ENCODE measurements around the gene WDR1.
"Not testable (repeated sequence)": the region's sequence is repeated elsewhere in the genome, so short reads cannot be mapped to it uniquely, and the experiment has no call there.

The WDR1 gene

DNA sequence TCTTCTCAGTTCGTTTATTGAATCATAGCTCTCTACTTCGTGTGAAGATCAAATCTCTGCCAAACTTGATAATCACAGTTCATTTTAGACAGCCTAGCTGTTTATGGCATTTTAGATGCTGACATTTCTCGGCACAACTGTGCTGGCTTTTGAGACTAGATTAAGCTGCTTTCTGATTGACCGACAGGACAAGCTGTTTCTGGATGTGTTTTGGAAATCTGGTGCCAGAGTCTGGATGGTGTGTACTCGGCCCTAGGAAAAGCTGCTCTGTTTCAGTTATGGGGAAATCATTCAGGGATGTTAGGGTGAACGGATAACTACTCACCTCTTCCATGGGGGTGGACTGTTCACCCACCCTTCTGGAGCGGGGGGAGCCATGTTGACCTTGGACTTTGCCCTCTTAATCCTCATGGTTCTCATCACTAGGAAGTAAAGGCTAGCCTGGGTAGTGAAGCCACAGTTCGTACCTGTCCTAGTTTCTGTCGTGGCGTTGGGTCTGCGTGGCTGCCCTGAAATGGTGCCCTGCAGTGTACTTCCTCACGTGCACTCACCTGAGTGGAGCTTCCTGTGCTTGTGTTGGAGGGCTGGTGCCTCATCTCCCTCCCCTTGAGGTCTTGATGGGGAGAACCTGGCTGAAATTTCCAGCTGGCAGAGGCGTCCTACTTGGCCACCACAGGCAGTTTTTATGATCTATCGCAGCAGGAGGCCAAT, 13.7 kb upstream of the WDR1 start:
- DNase-seq, result no peak

DNA sequence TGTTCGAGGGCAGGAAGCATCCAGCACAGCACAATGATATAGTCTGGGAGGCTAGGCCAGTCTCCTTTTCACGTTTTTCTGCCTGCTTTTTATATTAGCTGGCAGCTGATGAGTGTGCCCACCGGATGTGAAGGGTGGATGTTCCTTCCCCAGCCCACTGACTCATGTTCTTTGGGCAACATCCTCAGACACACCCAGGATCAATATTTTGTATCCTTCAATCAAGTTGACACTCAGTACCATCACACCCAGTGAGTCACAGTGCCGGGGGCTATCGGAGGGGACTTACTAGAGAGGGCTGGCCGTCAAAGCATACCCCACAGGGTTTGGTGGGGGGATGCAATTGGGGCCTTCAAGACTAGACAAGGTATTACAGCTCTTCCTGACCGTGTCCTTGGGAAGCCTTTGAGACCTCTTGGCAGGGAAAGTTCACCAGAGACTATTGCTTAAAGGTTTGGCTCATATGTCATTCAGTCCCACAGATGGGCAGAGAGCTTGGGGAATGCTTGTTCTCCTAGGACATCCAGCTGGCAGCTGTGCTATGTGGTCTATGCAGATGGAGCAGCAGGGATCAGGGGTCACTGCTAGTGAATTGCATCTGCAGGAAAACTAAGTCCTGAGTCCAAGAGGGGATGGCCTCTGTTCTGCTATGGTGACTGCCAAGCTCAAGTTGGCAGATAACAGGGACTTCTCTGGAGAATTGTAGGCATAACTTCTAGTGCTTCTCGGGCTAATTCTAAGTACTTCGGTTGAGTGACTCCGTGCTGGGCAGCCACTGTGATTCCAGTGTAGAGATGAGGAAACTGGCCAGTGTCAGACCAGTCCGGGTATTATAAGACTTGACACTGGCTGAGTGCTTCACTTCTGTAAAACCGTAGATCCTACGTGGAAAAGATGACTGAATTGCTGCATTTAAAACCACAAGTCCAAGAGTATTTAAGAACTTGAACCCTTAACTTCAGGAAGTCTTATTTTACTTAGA, 12.9 kb upstream of the WDR1 start:
- DNase-seq, result no peak

DNA sequence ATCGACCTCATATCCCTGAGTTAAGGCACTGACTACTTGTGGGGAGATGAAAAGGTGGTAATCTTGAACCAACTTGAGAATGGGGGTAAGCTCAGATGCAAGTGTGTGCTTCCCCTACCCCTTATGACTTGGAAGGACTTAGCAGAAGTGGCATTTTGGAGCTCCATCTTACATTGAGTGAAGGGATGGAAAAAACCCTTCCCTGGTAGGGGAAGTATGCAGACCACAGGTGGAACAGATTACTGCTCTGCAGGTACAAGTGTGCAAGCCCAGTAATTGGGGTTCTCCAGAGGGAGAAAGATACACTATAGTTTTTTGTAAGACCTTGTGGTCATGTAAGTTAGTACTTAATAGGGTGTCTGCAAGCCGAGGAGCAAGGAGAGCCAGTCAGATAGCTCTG, 12.2 kb upstream of the WDR1 start:
- DNase-seq, result no peak

DNA sequence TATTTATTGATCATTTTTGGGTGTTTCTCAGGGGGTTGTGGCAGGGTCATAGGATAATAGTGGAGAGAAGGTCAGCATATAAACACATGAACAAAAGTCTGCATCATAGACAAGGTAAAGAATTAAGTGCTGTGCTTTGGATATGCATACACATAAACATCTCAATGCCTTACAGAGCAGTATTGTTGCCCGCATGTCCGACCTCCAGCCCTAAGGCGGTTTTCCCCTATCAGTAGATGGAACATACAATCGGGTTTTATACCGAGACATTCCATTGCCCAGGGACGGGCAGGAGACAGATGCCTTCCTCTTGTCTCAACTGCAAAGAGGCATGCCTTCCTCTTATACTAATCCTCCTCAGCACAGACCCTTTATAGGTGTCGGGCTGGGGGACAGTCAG, 10.9 kb upstream of the WDR1 start:
- DNase-seq, result not testable (repeated sequence)

DNA sequence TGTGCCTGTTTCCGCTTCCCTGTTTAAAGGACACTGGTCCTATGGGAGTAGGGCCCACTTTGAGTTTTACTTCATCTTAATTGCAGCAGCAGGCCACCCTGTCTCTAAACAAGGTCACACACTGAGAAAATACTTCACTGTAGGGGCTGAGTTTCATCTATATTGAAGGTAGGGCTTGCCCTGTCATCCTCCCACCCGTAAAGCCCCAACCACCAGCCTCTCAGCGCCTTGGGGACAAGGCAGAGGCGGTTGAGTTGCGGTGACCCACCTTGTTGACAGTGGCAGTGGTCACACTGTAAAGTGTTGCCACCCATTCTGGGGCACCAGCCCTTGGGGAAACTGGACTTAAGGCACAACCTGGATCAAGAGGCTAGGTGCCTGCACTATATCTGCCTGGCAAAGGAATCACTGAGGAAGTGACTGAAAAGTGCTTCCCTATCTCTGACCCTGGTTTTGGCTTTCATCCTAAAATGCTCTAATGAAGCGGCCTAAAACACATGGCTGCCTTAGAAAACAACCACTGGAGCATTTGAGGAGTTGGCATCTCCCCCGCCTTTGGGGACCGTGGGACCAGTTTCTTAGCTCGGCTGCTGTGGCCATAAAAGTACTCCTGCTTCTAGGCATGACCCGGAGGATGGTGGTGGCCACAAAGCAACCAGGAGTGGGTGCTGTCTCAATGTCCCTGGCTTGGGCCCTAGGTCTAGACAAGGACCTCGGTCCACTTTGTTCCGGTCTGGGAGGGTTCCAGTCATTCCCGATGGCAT, 7.8 kb upstream of the WDR1 start:
- DNase-seq, result no peak

DNA sequence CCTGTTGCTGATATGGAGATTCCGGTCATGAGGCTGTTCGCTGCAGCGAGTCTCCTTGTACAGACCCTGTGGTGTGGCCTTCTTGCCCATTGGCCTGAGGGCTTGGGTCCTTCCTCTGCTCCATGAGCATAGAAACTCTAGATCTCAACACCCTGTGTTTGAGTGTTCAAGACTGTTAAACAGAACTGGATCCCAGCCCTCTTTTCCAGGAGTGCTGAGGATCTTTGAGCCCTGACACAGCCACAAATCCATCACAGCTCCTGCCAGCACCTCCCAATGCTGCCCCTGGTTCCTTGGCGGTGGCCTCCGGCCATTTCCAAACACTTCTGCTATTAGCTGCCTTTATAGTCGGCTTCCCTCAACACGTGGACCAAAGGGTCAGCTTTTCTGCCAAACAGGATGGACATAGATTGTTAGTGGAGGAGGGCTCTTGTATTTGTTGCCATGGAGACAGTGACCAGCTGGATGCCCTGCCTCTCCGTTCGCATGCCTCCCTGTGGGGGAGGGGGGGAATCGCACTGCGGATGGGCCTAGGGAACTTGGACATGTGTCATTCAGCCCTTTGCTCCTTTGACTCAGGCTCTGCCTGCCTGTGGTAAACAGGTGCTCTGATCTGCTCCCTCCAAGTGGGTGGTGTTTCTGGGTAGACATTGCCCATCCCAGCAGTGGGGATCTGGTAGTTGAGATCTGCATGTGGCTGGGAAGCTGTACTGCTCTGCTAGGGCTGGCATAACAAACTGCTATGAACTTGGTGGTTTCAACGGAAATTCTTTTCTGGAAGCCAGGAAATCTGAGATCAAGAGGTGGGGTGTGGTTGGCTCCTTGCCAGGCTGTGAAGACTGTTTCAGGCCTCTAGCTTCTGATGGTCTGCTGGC, 6.9 kb upstream of the WDR1 start:
- DNase-seq, result no peak

DNA sequence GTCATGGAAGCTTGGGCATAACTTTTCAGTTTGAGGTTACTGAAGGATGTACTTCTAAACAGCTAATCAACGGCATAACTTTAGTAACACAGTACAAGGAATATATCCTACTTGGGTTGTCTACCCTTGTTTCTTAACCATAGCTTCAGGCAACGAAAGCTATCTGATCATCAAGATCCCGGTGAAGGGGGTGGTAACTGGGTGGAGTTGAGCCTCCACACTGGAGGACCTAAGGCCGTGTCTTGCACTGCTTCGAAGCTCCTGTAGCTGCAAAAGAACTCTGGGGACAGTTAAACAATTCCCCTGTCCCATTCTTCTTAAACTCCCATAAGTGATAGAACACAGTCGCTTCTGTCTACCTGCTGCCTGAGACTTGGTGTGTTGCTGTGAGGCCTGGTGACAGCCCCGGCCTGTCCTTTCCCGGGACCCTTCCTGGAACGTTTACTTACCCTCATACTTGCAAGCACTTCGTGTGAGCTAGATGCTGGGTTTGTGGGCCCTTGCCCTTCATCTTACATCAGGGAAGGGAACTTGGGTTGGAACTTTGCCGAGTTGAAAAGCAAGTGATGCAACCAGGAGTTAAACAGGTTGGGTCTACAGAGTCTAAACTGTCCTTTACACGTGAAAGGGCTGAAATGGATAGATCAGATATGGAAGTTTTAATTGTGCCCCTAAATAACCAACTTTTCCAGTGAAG, 5.8 kb upstream of the WDR1 start:
- no peak for DNase-seq

DNA sequence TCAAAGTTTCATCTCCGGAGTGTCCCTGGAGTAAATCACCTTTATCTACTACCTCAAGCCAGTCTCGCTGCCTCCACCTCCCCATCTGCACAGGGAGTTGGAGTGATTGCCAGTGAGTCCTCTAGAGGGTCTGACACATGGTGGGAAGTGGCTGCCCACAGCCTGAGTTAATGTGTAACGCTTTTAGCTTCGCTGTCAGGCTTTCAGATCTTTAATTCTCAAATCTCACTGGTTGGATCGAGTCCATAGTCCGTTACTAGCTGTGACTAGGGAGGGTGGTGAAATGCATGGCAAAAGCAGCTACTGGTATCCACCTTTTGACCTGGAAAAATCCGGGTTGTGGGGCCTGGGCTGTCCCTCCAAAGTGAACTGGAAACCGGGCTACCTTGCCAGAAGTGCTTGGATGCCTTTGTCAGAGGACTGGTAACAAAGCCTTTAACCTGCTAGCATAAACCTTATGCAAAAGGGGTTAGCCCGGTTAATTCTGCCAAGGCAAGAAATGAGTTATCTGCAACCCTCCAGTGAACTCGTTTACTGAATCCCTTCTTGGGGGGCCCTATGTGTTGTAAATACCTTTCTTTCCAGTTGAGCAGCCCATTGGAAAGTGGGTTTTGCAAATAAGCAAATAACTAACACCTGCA, 5.1 kb upstream of the WDR1 start:
- no peak for DNase-seq

DNA sequence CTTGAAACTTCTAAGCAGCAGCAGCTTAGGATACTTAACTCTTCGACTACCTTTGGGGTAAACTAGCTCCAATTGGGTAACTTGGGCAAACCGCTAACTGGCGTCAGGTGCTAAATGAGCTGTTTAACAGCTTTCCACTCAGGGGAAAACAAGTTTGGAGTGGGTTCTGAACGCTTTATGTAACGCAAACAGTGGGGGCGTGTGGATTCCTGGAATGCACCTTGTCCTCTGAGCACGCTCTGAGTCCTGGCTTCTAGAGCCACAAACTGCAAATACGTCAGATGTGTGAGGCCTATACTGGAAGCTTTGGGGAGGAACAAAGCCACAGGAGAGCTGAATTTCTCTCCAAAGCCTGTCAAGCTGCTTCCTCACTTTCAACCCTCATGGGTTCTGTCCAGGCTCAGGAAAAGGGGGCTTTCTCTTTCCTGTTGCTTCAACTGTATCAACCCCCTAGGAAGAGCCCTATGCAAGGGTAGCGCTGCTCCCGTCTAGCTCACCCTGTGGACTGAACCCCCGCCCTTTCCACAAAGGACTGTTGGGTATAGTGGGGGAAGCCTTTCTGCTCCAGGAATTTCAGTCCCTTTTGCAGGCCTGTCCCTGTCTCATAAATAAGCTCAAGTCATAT, 4.5 kb upstream of the WDR1 start:
- no peak for DNase-seq

DNA sequence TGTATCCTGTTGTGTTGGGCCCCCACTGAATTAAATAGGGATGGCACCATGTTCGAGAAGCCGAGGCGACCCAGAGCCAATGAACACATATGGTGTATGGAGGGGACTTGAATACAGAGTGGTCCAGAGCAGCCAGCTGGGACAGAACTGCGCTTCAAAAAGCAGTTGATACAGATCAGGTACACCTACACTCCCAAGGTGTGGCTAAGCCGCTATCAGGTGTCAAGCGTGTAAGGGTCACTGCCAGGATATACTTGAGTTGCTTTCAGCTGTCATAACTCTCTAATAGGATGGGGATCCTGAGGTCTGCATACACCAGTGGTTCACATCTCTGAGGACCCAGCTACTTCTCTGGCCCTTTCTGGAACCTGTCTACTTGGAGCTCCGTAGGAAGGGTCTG, 3.2 kb upstream of the WDR1 start:
- no peak for DNase-seq

DNA sequence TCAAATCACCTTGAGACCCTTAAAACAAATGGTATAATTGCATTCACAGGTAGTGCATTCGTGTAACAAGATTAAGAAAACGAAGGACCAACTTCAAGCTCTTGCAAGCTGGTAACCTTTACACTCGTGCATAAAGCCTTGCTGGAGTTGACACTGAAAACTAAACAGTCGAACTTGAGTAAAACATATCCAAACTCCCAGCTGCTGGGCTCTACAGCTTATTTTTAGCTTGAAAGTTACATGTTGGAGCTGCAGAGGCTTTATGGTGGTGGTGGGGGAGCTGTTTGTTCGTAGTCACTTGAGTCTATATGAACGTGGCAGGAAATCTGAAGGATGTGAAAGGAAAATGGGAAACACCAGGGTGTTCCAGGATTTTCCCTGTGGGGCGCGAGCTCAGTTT, 2.7 kb upstream of the WDR1 start:
- DNase-seq, result no peak

DNA sequence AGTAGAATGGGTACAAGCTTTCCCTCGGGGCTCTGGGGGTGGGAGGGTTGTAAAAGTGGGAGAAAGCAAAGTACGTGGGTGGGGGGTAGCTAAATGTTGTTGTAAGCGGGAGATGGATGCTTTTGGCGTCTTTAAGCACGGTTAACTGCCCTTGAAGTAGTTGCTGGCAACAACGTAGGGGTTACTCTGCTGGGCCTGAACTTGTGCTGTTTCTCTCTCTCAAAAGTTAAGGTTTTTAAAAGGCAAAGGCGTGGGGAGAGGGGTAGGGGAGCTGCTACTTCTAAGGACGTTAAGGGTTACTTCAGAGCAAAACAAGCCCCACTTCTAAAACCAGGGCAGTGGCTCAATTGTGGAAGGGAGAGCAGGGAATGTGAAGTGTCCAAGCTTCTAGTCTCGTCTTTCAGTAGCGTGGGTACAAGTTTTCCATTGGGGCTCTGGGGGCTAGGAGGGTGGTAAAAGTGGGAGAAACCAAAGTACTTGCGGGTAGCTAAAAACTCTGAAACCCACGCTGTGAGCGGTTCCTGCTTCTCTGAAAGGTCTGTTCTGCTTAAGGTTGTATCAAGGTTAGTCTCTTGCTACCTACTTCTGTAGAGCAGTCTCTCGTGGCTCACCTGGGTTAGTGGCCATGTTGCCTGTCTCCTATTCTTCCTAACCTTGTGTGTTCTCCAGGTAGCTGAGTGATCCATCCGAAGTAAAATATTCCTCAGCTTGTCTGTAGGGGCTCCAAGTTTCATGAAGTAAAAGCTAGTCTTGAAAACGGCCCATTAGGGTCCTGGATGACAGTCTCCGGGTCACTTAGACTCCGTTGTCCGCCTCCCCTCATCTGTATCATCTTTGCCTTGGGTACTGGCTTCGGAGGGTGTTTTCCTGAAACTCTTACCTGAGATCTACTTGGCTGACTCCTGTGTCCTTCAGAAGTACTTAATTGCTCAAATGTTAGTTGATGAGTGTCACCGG, 1.7 kb upstream of the WDR1 start:
- DNase-seq, result no peak

DNA sequence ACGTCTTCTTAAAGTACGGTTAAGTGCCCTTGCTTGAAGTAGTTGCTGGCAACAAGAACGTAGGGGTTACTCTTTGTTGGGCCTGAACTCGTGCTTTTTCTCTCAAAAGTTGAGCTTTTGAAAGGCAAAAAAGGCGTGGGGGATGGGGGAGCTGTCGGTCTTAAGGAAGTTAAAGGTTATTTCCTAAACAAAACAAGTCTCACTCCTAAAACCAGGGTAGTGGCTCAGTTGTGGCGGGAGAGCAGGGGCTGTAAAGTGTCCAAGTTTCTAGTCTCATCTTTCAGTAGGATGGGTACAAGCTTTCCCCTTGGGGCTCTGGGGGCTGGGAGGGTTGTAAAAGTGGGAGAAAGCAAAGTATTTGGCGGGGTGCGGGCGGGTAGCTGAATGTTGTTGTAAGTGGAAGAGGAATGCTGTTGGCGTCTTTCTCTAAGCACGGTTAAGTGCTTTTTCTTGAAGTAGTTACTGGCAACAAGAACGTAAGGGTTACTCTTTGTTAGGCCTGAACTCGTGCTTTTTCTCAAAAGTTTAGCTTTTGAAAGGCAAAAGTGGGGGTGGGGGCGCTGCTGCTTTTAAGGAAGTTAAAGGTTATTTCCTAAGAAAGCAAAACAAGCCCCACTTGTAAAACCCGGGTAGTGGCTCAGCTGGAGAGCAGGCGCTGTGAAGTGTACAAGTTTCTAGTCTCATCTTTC, 904 bp upstream of the WDR1 start:
- no peak for DNase-seq

DNA sequence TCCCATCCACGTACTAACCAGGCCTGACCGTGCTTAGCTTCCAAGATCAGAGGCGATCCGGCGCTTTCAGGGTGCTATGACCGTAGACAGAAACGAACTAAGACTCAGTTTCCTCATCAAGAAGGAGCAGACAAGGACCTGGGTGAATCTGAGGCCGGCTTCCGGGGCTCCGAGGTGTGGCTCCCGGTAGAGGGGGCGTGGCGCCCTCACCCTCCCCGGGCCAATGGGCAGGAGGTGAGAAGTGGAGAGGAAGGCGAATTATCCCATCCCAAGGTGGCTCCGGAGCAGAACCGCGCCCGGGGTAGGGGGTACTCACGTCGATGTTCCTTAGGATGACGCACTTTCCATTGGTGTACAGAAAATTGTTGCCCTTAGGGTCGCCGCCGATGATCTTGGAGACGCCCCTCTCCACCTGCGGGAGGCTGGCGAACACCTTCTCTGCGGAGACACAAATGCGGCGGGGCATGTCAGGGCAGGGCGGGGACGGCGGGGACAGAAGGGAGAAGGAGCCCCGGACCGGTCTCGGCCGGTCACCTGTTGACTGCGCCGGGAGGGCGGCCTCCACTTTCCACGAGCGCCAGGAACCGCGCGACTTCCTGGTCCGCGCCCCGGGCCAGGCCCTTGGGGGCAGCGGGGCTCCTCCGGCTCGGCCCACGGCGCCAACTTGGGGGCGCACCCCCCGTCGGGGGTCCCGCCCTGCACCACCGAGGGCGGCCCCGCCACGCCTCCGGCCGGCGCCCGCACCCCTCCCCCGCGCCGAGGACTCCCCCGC, 616 bp downstream of the WDR1 start:
- DNase-seq, result no peak

DNA sequence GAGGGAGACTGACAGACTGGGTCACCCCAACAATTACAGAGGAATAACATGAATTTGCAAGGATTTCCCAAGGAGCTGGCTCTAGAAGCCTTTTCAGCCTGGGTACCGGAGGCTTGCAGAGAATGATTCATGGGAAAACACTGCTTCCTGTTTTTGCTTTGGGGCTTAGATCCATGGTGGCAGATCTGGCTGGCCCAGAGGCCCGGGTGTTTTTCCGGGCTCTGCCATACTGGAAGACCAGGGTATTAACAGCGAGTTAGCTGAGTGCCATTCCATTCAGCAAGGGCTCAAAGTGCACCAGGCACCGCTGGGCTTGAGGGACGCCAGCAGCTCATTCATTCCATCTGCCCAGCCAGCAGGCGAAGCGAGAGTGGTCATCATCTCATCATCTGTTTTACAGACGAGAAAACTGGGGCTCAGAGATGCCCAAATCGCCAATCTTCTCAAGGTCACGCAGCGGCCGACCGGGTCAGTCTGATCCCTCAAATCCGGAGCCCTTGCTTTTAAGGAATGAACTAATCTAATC, 1.3 kb downstream of the WDR1 start:
- DNase-seq, result no peak

DNA sequence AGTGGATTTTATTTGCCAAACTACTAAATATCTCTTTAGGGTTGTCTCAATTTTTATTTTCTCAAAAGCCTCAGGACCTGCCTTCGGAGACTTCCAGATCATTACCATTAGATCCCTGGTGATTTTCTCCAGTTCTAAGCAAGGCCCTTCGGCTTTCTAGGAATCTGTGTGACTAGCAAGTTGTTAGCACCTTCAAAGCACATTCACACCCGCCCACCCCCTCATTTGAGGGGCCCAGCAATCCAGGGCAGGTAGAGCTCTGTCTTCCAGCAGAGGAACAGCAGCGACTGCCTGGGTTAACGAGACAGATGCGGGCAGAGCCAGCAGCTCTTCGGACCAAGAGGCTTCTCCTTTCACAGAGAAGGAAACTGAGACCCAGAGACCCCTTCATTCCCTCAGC, 2.0 kb downstream of the WDR1 start:
- DNase-seq, result no peak

DNA sequence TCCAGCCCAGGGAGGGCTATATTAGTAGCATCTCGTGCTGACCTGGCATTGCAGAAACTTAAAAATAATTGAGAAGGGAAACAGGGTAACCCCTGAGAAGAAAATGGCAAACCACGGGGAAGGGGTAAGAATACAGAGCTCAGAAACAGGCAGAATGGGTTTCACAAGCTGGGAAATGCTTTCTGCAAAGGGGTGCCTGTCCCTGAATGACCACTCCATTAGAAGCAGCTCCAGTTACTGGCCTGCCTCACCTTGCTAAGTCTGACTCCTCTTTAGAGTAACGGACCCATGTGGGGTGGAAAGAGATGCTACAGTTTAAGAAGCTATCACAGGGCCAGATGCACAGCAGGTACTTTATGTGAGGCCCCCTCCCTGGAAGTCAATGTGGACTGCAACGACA, 2.5 kb downstream of the WDR1 start:
- DNase-seq, result no peak
